Loucy (cell line): ENCODE data around the gene RAB1A.

Experiments
- H2AFZ ChIP-seq: fragments of 200-600 bp; sonication (generic); 2 replicates; pipeline ENCODE4 v1.6.0; 2016; ENCODE audit warnings: antibody characterized with exemption, mild to moderate bottlenecking, low read length, moderate library complexity
- H3F3A ChIP-seq: fragments of 200-600 bp; 2 replicates; pipeline ENCODE4 v1.6.0; 2016; ENCODE audit warnings: antibody characterized with exemption, low read depth, mild to moderate bottlenecking
- H3K27me3 ChIP-seq: fragments of 200-600 bp; sonication (generic); 2 replicates; pipeline ENCODE4 v1.6.1; 2014; ENCODE audit warnings: low read length, mild to moderate bottlenecking; ENCODE audit not compliant: insufficient read depth, poor library complexity, severe bottlenecking
- H3K36me3 ChIP-seq: fragments of 200-600 bp; sonication (generic); 2 replicates; pipeline ENCODE4 v1.6.1; 2016; ENCODE audit warnings: low read length; ENCODE audit not compliant: insufficient read depth
- H3K4me1 ChIP-seq: fragments of 200-600 bp; sonication (generic); 2 replicates; pipeline ENCODE4 v1.5.1; 2014; ENCODE audit warnings: low read length, mild to moderate bottlenecking; ENCODE audit not compliant: insufficient read depth, poor library complexity, severe bottlenecking
- H3K4me2 ChIP-seq: fragments of 200-600 bp; sonication (generic); 2 replicates; pipeline ENCODE4 v1.6.0; 2014; ENCODE audit warnings: antibody characterized with exemption, low read length, low read depth, mild to moderate bottlenecking; ENCODE audit not compliant: poor library complexity, severe bottlenecking
- H3K4me3 ChIP-seq: fragments of 200-600 bp; sonication (generic); 2 replicates; pipeline ENCODE4 v1.5.1; 2014; ENCODE audit warnings: low read length, mild to moderate bottlenecking, mixed read lengths; ENCODE audit not compliant: poor library complexity, severe bottlenecking
- H3K79me2 ChIP-seq: fragments of 200-600 bp; sonication (generic); 2 replicates; pipeline ENCODE4 v1.6.1; 2014; ENCODE audit warnings: low read length; ENCODE audit not compliant: insufficient read depth
- H3K9ac ChIP-seq: fragments of 200-600 bp; sonication (generic); 2 replicates; pipeline ENCODE4 v1.6.0; 2014; ENCODE audit warnings: mild to moderate bottlenecking, low read depth, low read length, moderate library complexity; ENCODE audit not compliant: poor library complexity, severe bottlenecking
- H3K9me2 ChIP-seq: fragments of 200-600 bp; sonication (generic); replicated peaks from 2 replicates; pipeline ENCODE4 v1.6.1; 2016; ENCODE audit warnings: low read depth, low read length, mixed read lengths
- H3K9me3 ChIP-seq: fragments of 200-600 bp; sonication (generic); 2 replicates; pipeline ENCODE4 v1.6.1; 2014; ENCODE audit warnings: mild to moderate bottlenecking, antibody characterized with exemption, low read length, low read depth; ENCODE audit not compliant: insufficient read depth
- H4K20me1 ChIP-seq: fragments of 200-600 bp; sonication (generic); 2 replicates; pipeline ENCODE4 v1.6.0; 2014; ENCODE audit warnings: antibody characterized with exemption, low read length, mild to moderate bottlenecking; ENCODE audit not compliant: insufficient read depth, poor library complexity, severe bottlenecking
- CTCF ChIP-seq: fragments of 200-600 bp; sonication (generic); conservative IDR thresholded peaks from 2 replicates; pipeline ENCODE4 v1.5.1; 2014; ENCODE audit warnings: mild to moderate bottlenecking, antibody characterized with exemption, low read length
- EZH2phosphoT487 ChIP-seq: fragments of 200-600 bp; IDR thresholded peaks from 2 replicates; pipeline ENCODE4 v1.6.1; 2018; ENCODE audit warnings: antibody characterized with exemption, mild to moderate bottlenecking, moderate library complexity, borderline replicate concordance

Gene RAB1A

GRCh38 chr2:65054749-65055421 lies 75.0 kb downstream of the RAB1A start:
- Histone ChIP-seq H3K4me2 (peak overlapping the region; percentile 85), H3K79me2 (peaks cover 44% of the 10 kb centered on the region), H3K4me3 (peak overlapping the region; percentile 79), H3K4me1 (peaks cover 60% of the 10 kb centered on the region), H3K9ac (peak overlapping the region; percentile 70), H2AFZ (no peak overlapping the region), H4K20me1 (peaks cover 10% of the 10 kb centered on the region), H3F3A (no peaks in the 10 kb centered on the region), H3K9me2 (no peaks in the 10 kb centered on the region), H3K27me3 (no peaks in the 10 kb centered on the region), H3K9me3 (no peaks in the 10 kb centered on the region), H3K36me3 (no peaks in the 10 kb centered on the region)
- TF ChIP-seq EZH2phosphoT487 (no peak), CTCF (no peak)

GRCh38 chr2:65053199-65053598 lies 76.7 kb downstream of the RAB1A start:
- Histone ChIP-seq H3K4me1 (peaks cover 46% of the 10 kb centered on the region), H3K36me3 (no peaks in the 10 kb centered on the region), H3K9me3 (no peaks in the 10 kb centered on the region; the same call in 1 of the 2 replicates), H3K9ac (no peak overlapping the region), H3F3A (no peaks in the 10 kb centered on the region), H4K20me1 (peaks cover 9% of the 10 kb centered on the region), H3K79me2 (peaks cover 30% of the 10 kb centered on the region), H2AFZ (0 out of 2 replicates have a peak overlapping the region, but pooled peaks have one; percentile 59), H3K9me2 (no peaks in the 10 kb centered on the region), H3K4me2 (peak overlapping the region; percentile 85), H3K4me3 (peak overlapping the region; percentile 33), H3K27me3 (no peaks in the 10 kb centered on the region)
- no peak for TF ChIP-seq EZH2phosphoT487
- TF ChIP-seq CTCF: no peak

GRCh38 chr2:65050931-65051330 lies 79.0 kb downstream of the RAB1A start:
- Histone ChIP-seq H4K20me1 (no peaks in the 10 kb centered on the region), H3F3A (no peaks in the 10 kb centered on the region), H3K9me3 (no peaks in the 10 kb centered on the region; the same call in 1 of the 2 replicates), H3K27me3 (no peaks in the 10 kb centered on the region), H3K4me2 (no peak overlapping the region), H3K9ac (no peak overlapping the region), H3K4me3 (no peak overlapping the region), H3K36me3 (no peaks in the 10 kb centered on the region), H3K9me2 (no peaks in the 10 kb centered on the region), H3K4me1 (peaks cover 31% of the 10 kb centered on the region), H2AFZ (no peak overlapping the region), H3K79me2 (peaks cover 12% of the 10 kb centered on the region; the same call in 1 of the 2 replicates)
- no peak for TF ChIP-seq CTCF
- TF ChIP-seq EZH2phosphoT487: no peak
